Panc1 (cell line): ENCODE data around the gene NINJ2. TPM values are rescaled to one million over a fixed set of nuclear protein-coding genes. Genes with fewer than 3 reads are reported as not detected.

ENCODE experiments used
- ATAC-seq: fragments of 200-7000 bp; cut with Tn5 transposase; 2 replicates; pipeline ENCODE4 v1.9.1; 2020; ENCODE audit warnings: mild to moderate bottlenecking, moderate library complexity
- BruUV-seq: library from RNA; stranded (reverse); fragments of 400-500 nt; replicated peaks from 2 replicates; lab custom pipeline; 2021; lab: Mats Ljungman, UMichigan
- CTCF ChIA-PET: fragments of 300-600 bp; sonication (Branson Sonifier 250); formaldehyde crosslinking; loops from one replicate; lab custom pipeline; 2022; ENCODE audit warnings: antibody characterized with exemption; lab: Charles Lee
- POLR2A ChIA-PET: fragments of 300-600 bp; sonication (Branson Sonifier 250); formaldehyde crosslinking; loops from one replicate; lab custom pipeline; 2022; ENCODE audit warnings: antibody characterized with exemption; lab: Charles Lee
- DNase-seq: peaks from one replicate; pipeline ENCODE4 v3.0.0-alpha.2; 2010; ENCODE audit warnings: low read depth, low spot score
- H3K27ac ChIP-seq: 2 replicates; pipeline ENCODE4 v1.5.1; 2011; ENCODE audit warnings: mild to moderate bottlenecking, low read length, inconsistent platforms
- H3K27me3 ChIP-seq: fragments of 200-500 bp; sonication (Bioruptor generic); 2 replicates; pipeline ENCODE4 v1.6.0; 2014; ENCODE audit warnings: low read length, inconsistent platforms; ENCODE audit not compliant: control insufficient read depth, insufficient read depth
- H3K36me3 ChIP-seq: fragments of 200-500 bp; sonication (Bioruptor generic); 2 replicates; pipeline ENCODE4 v1.5.1; 2014; ENCODE audit warnings: inconsistent platforms, mild to moderate bottlenecking, low read length, moderate library complexity; ENCODE audit not compliant: control insufficient read depth, insufficient read depth
- H3K4me1 ChIP-seq: 2 replicates; pipeline ENCODE4 v1.5.1; 2011; ENCODE audit warnings: inconsistent platforms, mild to moderate bottlenecking, low read length, moderate library complexity; ENCODE audit not compliant: control insufficient read depth, insufficient read depth
- H3K4me3 ChIP-seq, 2 experiments: 2 replicates each; pipeline ENCODE4 v1.5.1; 2011 to 2012; ENCODE audit warnings: low read depth in 2 of 2, low read length in 2 of 2, mild to moderate bottlenecking in 2 of 2, inconsistent platforms in 1 of 2, moderate library complexity in 1 of 2
- H3K9me3 ChIP-seq: fragments of 200-500 bp; sonication (Bioruptor generic); 2 replicates; pipeline ENCODE4 v1.5.1; 2014; ENCODE audit warnings: low read depth, mild to moderate bottlenecking, inconsistent platforms, low read length, moderate library complexity; ENCODE audit not compliant: control insufficient read depth, insufficient read depth
- CTCF ChIP-seq: fragments of 450-650 bp; IDR thresholded peaks from 2 replicates; pipeline ENCODE4 v1.5.1; 2017; ENCODE audit warnings: mild to moderate bottlenecking
- POLR2AphosphoS5 ChIP-seq: IDR thresholded peaks from 2 replicates; pipeline ENCODE4 v1.6.1; 2012; ENCODE audit warnings: mild to moderate bottlenecking, low read depth, low read length, moderate library complexity
- SIN3A ChIP-seq: IDR thresholded peaks from 2 replicates; pipeline ENCODE4 v1.6.1; 2012; ENCODE audit warnings: low read depth, mild to moderate bottlenecking, low read length, moderate library complexity, borderline replicate concordance; ENCODE audit not compliant: insufficient read depth
- TCF7L2 ChIP-seq: IDR thresholded peaks from 2 replicates; pipeline ENCODE4 v1.6.1; 2011; ENCODE audit warnings: mild to moderate bottlenecking, low read depth, low read length, inconsistent platforms
- in situ Hi-C: cut with HindIII; loops from 2 replicates; pipeline ENCODE4 v1.10.0; 2016; ENCODE audit warnings: low sequenced_read_pairs, low pct_unique_long_range_greater_than_20kb
- intact Hi-C: fragments of 100-400 bp; cut with micrococcal nuclease; formaldehyde crosslinking; loops from one replicate; pipeline ENCODE4 v1.10.0; 2022; ENCODE audit not compliant: unreplicated experiment
- total RNA-seq: library from RNA; stranded (reverse); gene quantifications from one replicate; pipeline ENCODE4 v1.2.1, GENCODE V29; 2021; ENCODE audit not compliant: unreplicated experiment
- TF ChIP-seq, protein P1 (sequence below), 2 experiments: IDR thresholded peaks; 2 replicates each; pipeline ENCODE4 v1.6.1; 2011 to 2012; ENCODE audit warnings: low read depth in 2 of 2, control low read depth in 1 of 2, low read length in 1 of 2, mild to moderate bottlenecking in 1 of 2, moderate library complexity in 1 of 2; ENCODE audit not compliant: insufficient read depth in 1 of 2

Gene NINJ2
- total RNA-seq, 1 experiment from 2014 or later: 1.9 TPM

DNA sequence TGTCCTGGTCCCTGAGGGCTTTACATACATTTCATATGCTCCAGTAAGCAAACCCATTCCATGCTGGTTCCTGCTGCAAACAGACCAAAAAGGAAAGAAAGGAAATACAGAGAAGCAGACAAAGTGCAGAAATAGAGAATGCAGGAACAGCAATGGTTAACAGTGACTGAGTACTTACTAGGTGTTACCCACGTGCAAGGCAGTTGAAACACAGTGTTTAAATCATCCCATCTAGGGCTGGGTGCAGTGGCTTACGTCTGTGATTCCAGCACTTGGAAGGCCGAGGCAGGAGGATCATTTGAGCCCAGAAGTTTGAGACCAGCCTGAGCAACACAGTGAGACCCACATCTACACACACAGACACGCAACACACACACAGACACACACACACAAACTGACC is 21.2 kb upstream of the NINJ2 start:
- TF ChIP-seq CTCF (no peak), POLR2AphosphoS5 (no peak), SIN3A (no peak), TCF7L2 (no peak)
- TF ChIP-seq, protein P1, sequence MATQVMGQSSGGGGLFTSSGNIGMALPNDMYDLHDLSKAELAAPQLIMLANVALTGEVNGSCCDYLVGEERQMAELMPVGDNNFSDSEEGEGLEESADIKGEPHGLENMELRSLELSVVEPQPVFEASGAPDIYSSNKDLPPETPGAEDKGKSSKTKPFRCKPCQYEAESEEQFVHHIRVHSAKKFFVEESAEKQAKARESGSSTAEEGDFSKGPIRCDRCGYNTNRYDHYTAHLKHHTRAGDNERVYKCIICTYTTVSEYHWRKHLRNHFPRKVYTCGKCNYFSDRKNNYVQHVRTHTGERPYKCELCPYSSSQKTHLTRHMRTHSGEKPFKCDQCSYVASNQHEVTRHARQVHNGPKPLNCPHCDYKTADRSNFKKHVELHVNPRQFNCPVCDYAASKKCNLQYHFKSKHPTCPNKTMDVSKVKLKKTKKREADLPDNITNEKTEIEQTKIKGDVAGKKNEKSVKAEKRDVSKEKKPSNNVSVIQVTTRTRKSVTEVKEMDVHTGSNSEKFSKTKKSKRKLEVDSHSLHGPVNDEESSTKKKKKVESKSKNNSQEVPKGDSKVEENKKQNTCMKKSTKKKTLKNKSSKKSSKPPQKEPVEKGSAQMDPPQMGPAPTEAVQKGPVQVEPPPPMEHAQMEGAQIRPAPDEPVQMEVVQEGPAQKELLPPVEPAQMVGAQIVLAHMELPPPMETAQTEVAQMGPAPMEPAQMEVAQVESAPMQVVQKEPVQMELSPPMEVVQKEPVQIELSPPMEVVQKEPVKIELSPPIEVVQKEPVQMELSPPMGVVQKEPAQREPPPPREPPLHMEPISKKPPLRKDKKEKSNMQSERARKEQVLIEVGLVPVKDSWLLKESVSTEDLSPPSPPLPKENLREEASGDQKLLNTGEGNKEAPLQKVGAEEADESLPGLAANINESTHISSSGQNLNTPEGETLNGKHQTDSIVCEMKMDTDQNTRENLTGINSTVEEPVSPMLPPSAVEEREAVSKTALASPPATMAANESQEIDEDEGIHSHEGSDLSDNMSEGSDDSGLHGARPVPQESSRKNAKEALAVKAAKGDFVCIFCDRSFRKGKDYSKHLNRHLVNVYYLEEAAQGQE (IDR thresholded peaks at IDR 0.05; ENCODE audit: insufficient read depth in 1 of 2, low read depth in 2 of 2, low read length in 1 of 2): no peak
- no peaks in the 10 kb centered on the region for H3K4me1 ChIP-seq
- no TSS peak for BruUV-seq
- POLR2A ChIA-PET: no interaction called here
- intact Hi-C loops (no loop called here), in situ Hi-C loops (no loop called here)
- no peaks in the 10 kb centered on the region for H3K27me3 ChIP-seq
- CTCF ChIA-PET: no interaction called here
- no peak for DNase-seq
- H3K27ac ChIP-seq: no peak overlapping the region
- no peak overlapping the region for H3K4me3 ChIP-seq
- no peaks in the 10 kb centered on the region for H3K36me3 ChIP-seq
- no peak for ATAC-seq
- H3K9me3 ChIP-seq: no peaks in the 10 kb centered on the region

- ATAC-seq: no peak
- no peak for DNase-seq
- H3K9me3 ChIP-seq: no peaks in the 10 kb centered on the region
- in situ Hi-C loops: no loop called here
- H3K36me3 ChIP-seq: no peaks in the 10 kb centered on the region
- no peak overlapping the region; the same call in 1 of the 2 replicates for H3K27ac ChIP-seq
- no TSS peak for BruUV-seq
- TF ChIP-seq SIN3A (no peak), CTCF (no peak), TCF7L2 (no peak), POLR2AphosphoS5 (no peak)
- TF ChIP-seq, protein P1 (IDR thresholded peaks at IDR 0.05; ENCODE audit: insufficient read depth in 1 of 2, low read depth in 2 of 2, low read length in 1 of 2): no peak
- H3K4me3 ChIP-seq: no peak overlapping the region
- CTCF ChIA-PET: no interaction called here
- H3K27me3 ChIP-seq: no peaks in the 10 kb centered on the region
- intact Hi-C loops: no loop called here
- POLR2A ChIA-PET: no interaction called here
- H3K4me1 ChIP-seq: no peaks in the 10 kb centered on the region
Measured at GRCh38 chr12:681568-682256, 18.5 kb upstream of the NINJ2 start.
